Neutrophil (primary cell): ENCODE measurements around the gene TGIF2.

ENCODE experiments used
- H3K27ac ChIP-seq: fragments of 200-600 bp; sonication (generic); 2 replicates; pipeline ENCODE4 v1.5.1; 2016; ENCODE audit warnings: mild to moderate bottlenecking, moderate library complexity
- H3K27me3 ChIP-seq: fragments of 200-600 bp; sonication (generic); 2 replicates; pipeline ENCODE4 v1.6.0; 2016; ENCODE audit warnings: mild to moderate bottlenecking
- H3K36me3 ChIP-seq: fragments of 200-600 bp; sonication (generic); 2 replicates; pipeline ENCODE4 v1.5.1; 2017
- H3K4me1 ChIP-seq, 2 experiments: fragments of 200-600 bp in 1 of 2; sonication (generic) in 1 of 2; 1 replicate in 1 of 2; 2 replicates in 1 of 2; pipeline versions ENCODE4 v1.5.1 to v1.6.1; 2013 to 2016; ENCODE audit warnings: low read depth in 1 of 2, low read length in 1 of 2, mild to moderate bottlenecking in 1 of 2, moderate library complexity in 1 of 2; ENCODE audit not compliant: control insufficient read depth in 1 of 2, insufficient read depth in 1 of 2
- H3K4me3 ChIP-seq, 2 experiments: fragments of 200-600 bp in 1 of 2; sonication (generic) in 1 of 2; 1 replicate in 1 of 2; 2 replicates in 1 of 2; pipeline ENCODE4 v1.5.1; 2013 to 2016; ENCODE audit warnings: low read depth in 1 of 2, low read length in 1 of 2, mild to moderate bottlenecking in 1 of 2, moderate library complexity in 1 of 2
- H3K9me3 ChIP-seq: fragments of 200-600 bp; sonication (generic); 2 replicates; pipeline ENCODE4 v1.5.1; 2016
- TF ChIP-seq, protein P1 (sequence below): fragments of 200-600 bp; sonication (generic); IDR thresholded peaks from 2 replicates; pipeline ENCODE4 v1.5.1; 2016; ENCODE audit warnings: antibody characterized with exemption

The TGIF2 gene

DNA sequence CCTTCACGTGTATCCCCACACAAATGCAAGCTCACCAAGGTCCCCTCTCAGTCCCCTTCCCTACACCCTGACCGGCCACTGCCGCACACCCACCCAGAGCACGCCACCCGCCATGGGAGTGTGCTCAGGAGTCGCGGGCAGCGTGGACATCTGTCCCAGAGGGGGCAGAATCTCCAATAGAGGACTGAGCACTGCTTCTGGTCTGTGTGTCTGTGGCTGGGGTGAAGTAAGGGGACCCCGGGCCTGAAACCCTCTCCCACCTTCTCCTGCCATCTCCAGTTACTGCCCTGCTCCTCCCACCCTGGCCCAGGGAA is 23.8 kb upstream of the TGIF2 start:
- H3K27me3 ChIP-seq: no peaks in the 10 kb centered on the region
- TF ChIP-seq, protein P1, sequence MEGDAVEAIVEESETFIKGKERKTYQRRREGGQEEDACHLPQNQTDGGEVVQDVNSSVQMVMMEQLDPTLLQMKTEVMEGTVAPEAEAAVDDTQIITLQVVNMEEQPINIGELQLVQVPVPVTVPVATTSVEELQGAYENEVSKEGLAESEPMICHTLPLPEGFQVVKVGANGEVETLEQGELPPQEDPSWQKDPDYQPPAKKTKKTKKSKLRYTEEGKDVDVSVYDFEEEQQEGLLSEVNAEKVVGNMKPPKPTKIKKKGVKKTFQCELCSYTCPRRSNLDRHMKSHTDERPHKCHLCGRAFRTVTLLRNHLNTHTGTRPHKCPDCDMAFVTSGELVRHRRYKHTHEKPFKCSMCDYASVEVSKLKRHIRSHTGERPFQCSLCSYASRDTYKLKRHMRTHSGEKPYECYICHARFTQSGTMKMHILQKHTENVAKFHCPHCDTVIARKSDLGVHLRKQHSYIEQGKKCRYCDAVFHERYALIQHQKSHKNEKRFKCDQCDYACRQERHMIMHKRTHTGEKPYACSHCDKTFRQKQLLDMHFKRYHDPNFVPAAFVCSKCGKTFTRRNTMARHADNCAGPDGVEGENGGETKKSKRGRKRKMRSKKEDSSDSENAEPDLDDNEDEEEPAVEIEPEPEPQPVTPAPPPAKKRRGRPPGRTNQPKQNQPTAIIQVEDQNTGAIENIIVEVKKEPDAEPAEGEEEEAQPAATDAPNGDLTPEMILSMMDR: no peak
- no peaks in the 10 kb centered on the region for H3K36me3 ChIP-seq
- no peaks in the 10 kb centered on the region for H3K4me1 ChIP-seq
- no peak overlapping the region for H3K27ac ChIP-seq
- H3K4me3 ChIP-seq: no peak overlapping the region
- H3K9me3 ChIP-seq: no peaks in the 10 kb centered on the region

DNA sequence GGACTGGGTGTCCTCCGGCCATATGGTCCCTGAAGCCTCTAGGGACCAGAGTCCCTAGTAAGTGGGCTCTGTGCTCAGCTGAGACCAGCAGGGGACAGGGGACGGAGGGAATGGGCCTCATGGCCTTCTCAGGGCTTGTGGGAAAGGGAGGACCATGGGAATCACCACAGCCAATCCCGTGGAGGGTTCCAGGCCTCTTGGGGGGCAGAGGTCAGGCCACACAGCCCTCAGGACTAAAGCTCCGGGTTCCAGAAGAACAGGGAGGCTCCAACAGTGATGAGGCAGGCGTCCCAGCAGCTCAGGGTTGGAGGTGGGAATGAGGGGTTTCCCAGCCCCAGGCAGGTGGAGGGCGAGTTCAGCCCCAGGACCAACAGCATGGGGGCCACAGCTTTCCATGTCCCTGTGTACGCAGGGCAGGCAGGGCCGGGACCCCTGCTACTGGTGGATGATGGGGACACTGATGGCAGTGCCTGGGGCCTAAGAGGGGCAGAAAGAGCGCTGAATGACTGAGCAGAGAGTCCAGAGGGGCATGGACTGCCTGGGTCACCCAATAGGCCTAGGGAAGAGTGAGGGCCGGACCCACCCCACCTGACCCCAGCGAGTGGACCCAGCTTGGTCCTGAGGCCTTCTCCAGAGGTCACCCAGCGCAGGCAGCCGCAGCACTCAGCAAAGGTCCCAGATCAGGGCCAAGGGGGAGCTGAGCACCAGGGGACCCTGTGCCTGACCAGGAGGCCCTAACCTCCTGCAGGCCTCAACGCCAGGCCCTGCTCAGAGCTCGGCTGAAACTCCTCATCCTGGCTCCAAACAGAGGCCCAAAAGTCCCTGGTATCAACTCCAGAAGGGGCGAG is 23.2 kb upstream of the TGIF2 start:
- Histone ChIP-seq H3K36me3 (no peaks in the 10 kb centered on the region), H3K9me3 (no peaks in the 10 kb centered on the region), H3K27me3 (no peaks in the 10 kb centered on the region), H3K27ac (no peak overlapping the region), H3K4me3 (no peak overlapping the region), H3K4me1 (no peaks in the 10 kb centered on the region)
- TF ChIP-seq, protein P1: no peak

DNA sequence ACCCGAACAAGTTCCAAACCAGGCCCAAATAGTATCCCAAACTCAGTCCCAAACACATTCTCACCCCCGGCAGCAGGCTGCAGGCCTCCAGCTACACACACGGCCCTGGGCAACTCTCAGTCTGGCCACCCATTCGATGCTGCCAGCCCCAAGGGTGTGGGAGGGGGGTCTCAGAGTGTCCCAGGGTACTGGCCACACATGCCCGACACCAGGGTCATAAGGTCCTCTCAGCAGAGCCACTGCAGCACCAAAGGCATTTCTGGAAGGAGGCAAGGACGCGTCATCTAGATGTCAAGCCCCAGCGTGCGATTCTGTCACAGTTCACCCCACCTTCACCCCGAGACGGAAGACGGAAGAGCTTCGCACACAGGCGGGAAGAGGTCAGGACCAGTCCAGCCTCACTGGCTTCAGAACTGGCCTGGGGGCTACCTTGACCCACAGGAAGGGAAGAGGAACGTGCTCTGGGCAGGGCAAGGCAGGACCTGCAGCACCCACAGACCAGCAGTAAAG is 22.6 kb upstream of the TGIF2 start:
- TF ChIP-seq, protein P1: no peak
- no peaks in the 10 kb centered on the region for H3K27me3 ChIP-seq
- H3K9me3 ChIP-seq: no peaks in the 10 kb centered on the region
- no peaks in the 10 kb centered on the region for H3K4me1 ChIP-seq
- no peaks in the 10 kb centered on the region for H3K36me3 ChIP-seq
- H3K27ac ChIP-seq: no peak overlapping the region
- H3K4me3 ChIP-seq: no peak overlapping the region

DNA sequence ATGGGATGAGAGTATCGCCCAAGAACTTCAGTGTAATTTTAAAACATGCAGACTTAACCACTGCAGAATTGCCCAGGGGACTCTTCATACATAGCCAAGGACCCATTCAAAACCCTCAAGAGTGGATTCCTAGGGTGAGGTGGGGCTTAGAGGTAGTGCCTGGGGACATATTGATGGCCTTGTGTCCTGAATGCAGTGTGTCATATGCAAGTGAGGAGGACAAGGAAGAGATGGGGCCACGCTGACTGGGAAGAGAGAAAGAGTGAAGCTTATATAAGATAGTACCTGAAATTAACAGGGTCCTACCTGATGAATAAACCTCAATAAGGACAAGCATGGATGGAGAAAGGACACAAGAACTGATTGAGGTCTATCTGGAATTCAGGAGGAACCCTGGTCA is 18.1 kb upstream of the TGIF2 start:
- no peaks in the 10 kb centered on the region for H3K9me3 ChIP-seq
- H3K27me3 ChIP-seq: no peaks in the 10 kb centered on the region
- H3K36me3 ChIP-seq: no peaks in the 10 kb centered on the region
- TF ChIP-seq, protein P1: no peak
- H3K4me1 ChIP-seq: no peaks in the 10 kb centered on the region
- no peak overlapping the region for H3K4me3 ChIP-seq
- no peak overlapping the region for H3K27ac ChIP-seq

DNA sequence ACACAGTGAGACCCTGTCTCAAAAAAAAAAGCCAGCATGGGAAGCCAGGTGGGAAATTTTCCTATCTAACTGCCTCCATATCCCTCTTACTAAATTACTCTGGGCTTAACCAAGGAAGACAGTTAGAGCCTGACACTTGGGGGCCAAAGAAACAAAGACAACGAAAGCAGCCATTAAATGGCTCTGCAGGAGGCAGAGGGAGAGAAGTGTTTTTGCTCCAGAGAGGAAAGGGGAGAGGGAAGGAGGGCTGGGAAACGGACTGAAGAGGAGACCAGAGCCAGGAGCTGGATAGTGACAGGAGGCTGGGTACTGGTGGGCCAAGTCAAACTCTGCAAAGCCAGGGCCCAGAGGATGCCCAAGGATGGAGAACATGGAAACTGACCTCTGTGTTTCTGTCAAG is 10.7 kb upstream of the TGIF2 start:
- H3K27ac ChIP-seq: no peak overlapping the region
- H3K36me3 ChIP-seq: no peaks in the 10 kb centered on the region
- TF ChIP-seq, protein P1: no peak
- H3K9me3 ChIP-seq: no peaks in the 10 kb centered on the region
- no peak overlapping the region for H3K4me3 ChIP-seq
- H3K27me3 ChIP-seq: no peaks in the 10 kb centered on the region
- H3K4me1 ChIP-seq: no peaks in the 10 kb centered on the region
